ENCODE measurements around the gene NACC1.
"Not testable (repeated sequence)": the region's sequence is repeated elsewhere in the genome, so short reads cannot be mapped to it uniquely, and the experiment has no call there.

The NACC1 gene

GRCh38 chr19:13178291-13178690 is 60.2 kb downstream of the NACC1 start:
- DNase-seq (ENCODE audit: low read depth); H3K4me3 ChIP-seq (ENCODE audit: low read depth, low read length): not testable (repeated sequence)

GRCh38 chr19:13181747-13182388 is 63.8 kb downstream of the NACC1 start:
- DNase-seq (ENCODE audit: low read depth) = no peak
- H3K4me3 ChIP-seq (ENCODE audit: low read depth, low read length) = no peak overlapping the region

GRCh38 chr19:13184926-13185325 is 66.9 kb downstream of the NACC1 start:
- not testable (repeated sequence) for H3K4me3 ChIP-seq (ENCODE audit: low read depth, low read length); DNase-seq (ENCODE audit: low read depth)

- not testable (repeated sequence) for DNase-seq (ENCODE audit: low read depth); H3K4me3 ChIP-seq (ENCODE audit: low read depth, low read length)
These were observed 67.9 kb downstream of the NACC1 start for GRCh38 chr19:13185763-13186657.

GRCh38 chr19:13186688-13187087 is 68.6 kb downstream of the NACC1 start:
- not testable (repeated sequence) for DNase-seq (ENCODE audit: low read depth); H3K4me3 ChIP-seq (ENCODE audit: low read depth, low read length)

- no peak overlapping the region for H3K4me3 ChIP-seq (ENCODE audit: low read depth, low read length)
- no peak for DNase-seq (ENCODE audit: low read depth)
These were observed 69.4 kb downstream of the NACC1 start for GRCh38 chr19:13187419-13187818.

DNA sequence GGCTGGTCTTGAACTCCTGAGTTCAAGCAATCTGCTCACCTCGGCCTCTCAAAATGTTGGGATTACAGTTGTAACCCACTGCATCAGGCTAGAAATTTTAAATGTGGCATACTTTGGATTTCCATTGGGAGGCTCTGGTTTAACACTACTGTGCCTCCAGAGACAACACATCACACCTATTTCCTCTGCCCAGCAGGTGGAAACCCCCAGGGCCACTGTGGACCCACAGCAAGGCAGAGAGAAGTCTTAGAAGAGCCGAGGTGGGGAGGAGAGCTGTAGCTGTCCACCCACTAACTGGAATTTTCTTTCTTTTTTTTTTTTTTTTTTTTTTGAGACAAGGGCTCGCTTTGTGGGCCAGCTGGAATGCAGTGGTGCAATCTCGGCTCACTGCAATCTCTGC is 71.5 kb downstream of the NACC1 start:
- no peak overlapping the region for H3K4me3 ChIP-seq (ENCODE audit: low read depth, low read length)
- no peak for DNase-seq (ENCODE audit: low read depth)

Data from skeletal muscle cell (primary cell).